Glutamatergic neuron (in vitro differentiated cells): ENCODE measurements around the gene SDHC. TPM values are rescaled to one million over a fixed set of nuclear protein-coding genes. Genes with fewer than 3 reads are reported as not detected.
"Not testable (repeated sequence)": the region's sequence is repeated elsewhere in the genome, so short reads cannot be mapped to it uniquely, and the experiment has no call there.

Experiments
- DNase-seq: peaks from one replicate; pipeline ENCODE4 v3.0.0; 2022
- H3K27ac Mint-ChIP-seq: one replicate; pipeline ENCODE4 v1.8.0; 2020; ENCODE audit warnings: mild to moderate bottlenecking, mixed read lengths, inconsistent platforms; ENCODE audit not compliant: unreplicated experiment
- H3K27me3 Mint-ChIP-seq: one replicate; pipeline ENCODE4 v1.8.0; 2020; ENCODE audit warnings: mild to moderate bottlenecking, moderate library complexity, mixed read lengths, inconsistent platforms; ENCODE audit not compliant: unreplicated experiment
- H3K36me3 Mint-ChIP-seq: one replicate; pipeline ENCODE4 v1.8.0; 2020; ENCODE audit warnings: mild to moderate bottlenecking, mixed read lengths, inconsistent platforms; ENCODE audit not compliant: unreplicated experiment
- H3K4me1 Mint-ChIP-seq: one replicate; pipeline ENCODE4 v1.8.0; 2020; ENCODE audit warnings: mild to moderate bottlenecking, low read depth, mixed read lengths, inconsistent platforms; ENCODE audit not compliant: unreplicated experiment
- H3K4me3 Mint-ChIP-seq: one replicate; pipeline ENCODE4 v1.8.0; 2020; ENCODE audit warnings: mild to moderate bottlenecking, mixed read lengths, inconsistent platforms; ENCODE audit not compliant: unreplicated experiment
- H3K9me3 Mint-ChIP-seq: one replicate; pipeline ENCODE4 v1.8.0; 2020; ENCODE audit warnings: mild to moderate bottlenecking, moderate library complexity, mixed read lengths, inconsistent platforms; ENCODE audit not compliant: unreplicated experiment
- total RNA-seq: library from RNA; stranded (reverse); fragmentation: NEBNext Ultra II Directional; extraction: Animal tissue kit (Norgen Biotek cat#: 25700); gene quantifications from one replicate; pipeline ENCODE4 v1.2.1, GENCODE V29; 2021; ENCODE audit not compliant: unreplicated experiment
- TF ChIP-seq, protein P1 (sequence below): fragments of 200-600 bp; sonication (generic); IDR thresholded peaks from one replicate; pipeline ENCODE4 v1.5.0; 2021; ENCODE audit not compliant: partially characterized antibody, unreplicated experiment

Gene SDHC
- total RNA-seq, 1 donor from 2014 or later: 170 TPM

DNA sequence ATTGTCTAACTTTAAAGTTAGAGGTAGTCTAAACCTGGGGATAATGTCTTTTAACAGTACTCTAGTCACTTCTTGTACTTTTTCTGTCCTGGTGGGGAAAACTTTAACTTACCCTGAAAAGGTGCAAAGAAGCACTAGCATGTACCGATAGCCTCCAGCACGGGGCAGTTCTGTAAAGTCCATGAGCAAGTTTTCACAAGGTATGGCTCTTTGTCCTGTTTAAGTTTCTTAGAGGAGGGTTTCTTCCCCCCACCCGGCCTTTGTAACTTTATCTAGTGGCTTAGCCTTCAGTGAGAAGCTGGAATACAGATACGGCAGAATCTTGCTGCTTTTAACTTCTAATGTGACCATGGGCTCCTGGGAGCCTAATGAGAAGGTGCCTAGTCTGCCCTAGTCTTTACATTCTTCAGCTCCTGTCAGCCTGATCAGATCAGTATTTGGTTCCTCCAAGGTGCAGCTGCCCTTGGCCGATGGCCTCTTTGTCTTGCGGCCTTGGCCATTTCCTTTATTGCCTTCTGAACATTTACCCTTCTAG lies 93.3 kb downstream of the SDHC start:
- H3K4me3 Mint-ChIP-seq: no peak overlapping the region
- no peaks in the 10 kb centered on the region for H3K4me1 Mint-ChIP-seq
- no peaks in the 10 kb centered on the region for H3K9me3 Mint-ChIP-seq
- H3K27ac Mint-ChIP-seq: no peak overlapping the region
- TF ChIP-seq, protein P1, sequence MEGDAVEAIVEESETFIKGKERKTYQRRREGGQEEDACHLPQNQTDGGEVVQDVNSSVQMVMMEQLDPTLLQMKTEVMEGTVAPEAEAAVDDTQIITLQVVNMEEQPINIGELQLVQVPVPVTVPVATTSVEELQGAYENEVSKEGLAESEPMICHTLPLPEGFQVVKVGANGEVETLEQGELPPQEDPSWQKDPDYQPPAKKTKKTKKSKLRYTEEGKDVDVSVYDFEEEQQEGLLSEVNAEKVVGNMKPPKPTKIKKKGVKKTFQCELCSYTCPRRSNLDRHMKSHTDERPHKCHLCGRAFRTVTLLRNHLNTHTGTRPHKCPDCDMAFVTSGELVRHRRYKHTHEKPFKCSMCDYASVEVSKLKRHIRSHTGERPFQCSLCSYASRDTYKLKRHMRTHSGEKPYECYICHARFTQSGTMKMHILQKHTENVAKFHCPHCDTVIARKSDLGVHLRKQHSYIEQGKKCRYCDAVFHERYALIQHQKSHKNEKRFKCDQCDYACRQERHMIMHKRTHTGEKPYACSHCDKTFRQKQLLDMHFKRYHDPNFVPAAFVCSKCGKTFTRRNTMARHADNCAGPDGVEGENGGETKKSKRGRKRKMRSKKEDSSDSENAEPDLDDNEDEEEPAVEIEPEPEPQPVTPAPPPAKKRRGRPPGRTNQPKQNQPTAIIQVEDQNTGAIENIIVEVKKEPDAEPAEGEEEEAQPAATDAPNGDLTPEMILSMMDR: no peak
- H3K36me3 Mint-ChIP-seq: no peaks in the 10 kb centered on the region
- no peak for DNase-seq
- no peaks in the 10 kb centered on the region for H3K27me3 Mint-ChIP-seq

DNA sequence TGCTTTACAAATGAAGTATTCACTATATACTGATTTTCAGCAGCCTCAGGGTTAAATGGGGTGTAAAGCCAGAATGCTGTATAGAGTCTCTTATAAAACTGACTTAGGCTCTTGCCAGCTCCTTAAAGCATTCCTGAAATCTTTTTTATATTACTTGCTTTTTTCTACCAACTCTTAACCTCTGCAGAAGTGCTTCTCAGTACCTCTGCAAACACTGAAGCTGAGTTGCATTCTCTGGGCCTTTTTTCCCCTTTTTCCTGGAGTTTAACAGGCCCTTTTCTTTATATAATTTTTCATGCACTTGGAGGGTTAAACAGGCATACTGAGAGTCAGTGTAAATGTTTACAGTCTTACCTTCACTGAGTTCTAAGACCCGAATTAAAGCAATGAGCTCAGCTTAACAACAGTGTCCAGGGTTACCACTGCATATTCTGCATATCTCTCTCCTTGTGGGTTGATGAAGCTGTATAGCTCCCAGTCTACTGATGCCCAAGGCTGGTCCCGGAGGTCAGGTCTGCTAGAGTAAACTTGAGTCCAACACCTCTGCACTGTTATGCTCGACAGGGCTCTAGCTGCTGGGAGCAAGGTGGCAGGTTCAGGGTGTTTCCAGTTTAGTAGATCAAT lies 94.4 kb downstream of the SDHC start:
- no peak overlapping the region for H3K4me3 Mint-ChIP-seq
- H3K27ac Mint-ChIP-seq: no peak overlapping the region
- DNase-seq: no peak
- no peaks in the 10 kb centered on the region for H3K4me1 Mint-ChIP-seq
- H3K9me3 Mint-ChIP-seq: no peaks in the 10 kb centered on the region
- H3K36me3 Mint-ChIP-seq: no peaks in the 10 kb centered on the region
- H3K27me3 Mint-ChIP-seq: no peaks in the 10 kb centered on the region
- TF ChIP-seq, protein P1: no peak

DNA sequence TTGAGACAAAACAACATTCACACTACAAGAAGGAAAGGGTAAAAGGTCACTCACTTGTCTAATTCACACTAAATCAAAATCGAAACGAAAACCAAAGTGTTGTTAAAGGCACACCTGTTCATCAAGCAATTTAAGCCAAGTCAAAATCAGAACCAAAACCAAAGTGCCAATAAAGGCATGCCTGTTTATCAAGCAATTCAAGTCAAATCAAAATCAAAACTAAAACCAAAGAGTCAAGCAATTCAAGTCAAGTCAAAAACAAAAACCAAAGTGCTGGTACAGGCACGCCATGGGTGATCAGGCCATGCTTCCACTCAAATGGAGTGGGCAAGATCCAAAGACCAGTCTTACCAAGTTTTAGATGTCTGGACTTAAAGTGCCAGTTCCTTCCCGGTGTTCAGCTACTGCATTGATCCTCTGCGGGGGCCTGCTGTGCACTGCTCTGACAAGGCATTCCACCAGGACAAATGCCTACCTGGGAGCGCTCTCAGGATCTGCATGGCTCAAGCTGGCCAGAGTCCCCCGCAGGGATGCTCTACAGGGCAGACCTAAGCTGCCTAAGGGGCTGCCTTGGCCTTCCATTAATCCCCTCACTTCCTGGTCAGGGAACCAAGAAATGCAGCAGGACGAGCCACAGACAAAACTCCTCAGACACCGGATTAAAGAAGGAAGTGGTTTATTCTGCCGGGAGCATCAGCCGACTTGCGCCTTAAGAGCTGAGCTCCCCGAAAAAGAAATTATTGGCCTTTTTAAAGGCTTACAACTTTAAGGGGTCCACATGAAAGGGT lies 95.9 kb downstream of the SDHC start:
- not testable (repeated sequence) for H3K4me3 Mint-ChIP-seq, DNase-seq, H3K4me1 Mint-ChIP-seq, H3K27me3 Mint-ChIP-seq, H3K36me3 Mint-ChIP-seq, H3K9me3 Mint-ChIP-seq, H3K27ac Mint-ChIP-seq

DNA sequence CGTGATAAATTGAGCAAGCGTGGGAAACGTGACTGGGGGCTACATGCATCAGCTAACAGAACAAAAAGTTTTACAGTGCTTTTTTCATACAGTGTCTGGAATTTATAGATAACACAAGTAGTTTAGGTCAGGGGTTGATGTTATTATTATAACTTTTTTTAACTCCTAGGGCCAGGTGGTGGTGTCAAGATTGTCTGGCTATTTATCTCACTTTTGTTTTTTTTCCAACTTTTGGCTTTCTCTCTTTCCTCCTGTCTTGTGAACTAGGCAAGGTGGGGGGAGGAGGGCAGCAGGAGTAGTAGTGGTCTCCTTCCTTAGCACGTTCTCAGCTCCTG lies 96.4 kb downstream of the SDHC start:
- H3K9me3 Mint-ChIP-seq, H3K4me3 Mint-ChIP-seq, H3K36me3 Mint-ChIP-seq, H3K27me3 Mint-ChIP-seq, H3K4me1 Mint-ChIP-seq, DNase-seq, H3K27ac Mint-ChIP-seq: not testable (repeated sequence)

Other genes starting within 250 kb of the SDHC start
- gene ARHGAP30, start 244.5 kb upstream of the SDHC start, total RNA-seq: not detected
- gene NECTIN4, start 224.8 kb upstream of the SDHC start, total RNA-seq: 0.39 TPM
- 10.9 TPM for gene KLHDC9, start 216.0 kb upstream of the SDHC start, total RNA-seq
- gene PFDN2, start 196.3 kb upstream of the SDHC start, total RNA-seq: 83.7 TPM
- gene NIT1, start 196.3 kb upstream of the SDHC start, total RNA-seq: 40.2 TPM
- gene DEDD, start 181.7 kb upstream of the SDHC start, total RNA-seq: 34.6 TPM
- 59.2 TPM for gene UFC1, start 160.4 kb upstream of the SDHC start, total RNA-seq
- gene USP21, start 154.9 kb upstream of the SDHC start, total RNA-seq: 21.5 TPM
- 53.2 TPM for gene PPOX, start 148.0 kb upstream of the SDHC start, total RNA-seq
- 35.7 TPM for gene B4GALT3, start 136.9 kb upstream of the SDHC start, total RNA-seq
- gene ADAMTS4, start 115.3 kb upstream of the SDHC start, total RNA-seq: 12.3 TPM
- 112 TPM for gene NDUFS2, start 112.0 kb upstream of the SDHC start, total RNA-seq
- 1.3 TPM for gene FCER1G, start 99.1 kb upstream of the SDHC start, total RNA-seq
- not detected for gene APOA2, start 90.8 kb upstream of the SDHC start, total RNA-seq
- 20.7 TPM for gene TOMM40L, start 88.3 kb upstream of the SDHC start, total RNA-seq
- gene NR1I3, start 76.2 kb upstream of the SDHC start, total RNA-seq: not detected
- gene PCP4L1, start 55.6 kb upstream of the SDHC start, total RNA-seq: 1.1 TPM
- gene MPZ, start 4.4 kb upstream of the SDHC start, total RNA-seq: 16.4 TPM
- gene CFAP126, start 53.5 kb downstream of the SDHC start, total RNA-seq: not detected
- not detected for gene FCGR2A, start 191.1 kb downstream of the SDHC start, total RNA-seq
- gene HSPA6, start 210.2 kb downstream of the SDHC start, total RNA-seq: not detected
- gene FCGR3A, start 235.4 kb downstream of the SDHC start, total RNA-seq: not detected